Activated T-cell treated with anti-CD3 and anti-CD28 coated beads, Interleukin-2, amount 50 U/mL, for 4 hours (primary cell): Measurements from ENCODE around the gene AGAP6. TPM values are rescaled to one million over a fixed set of nuclear protein-coding genes. Genes with fewer than 3 reads are reported as not detected.
"Not testable (repeated sequence)": the region's sequence is repeated elsewhere in the genome, so short reads cannot be mapped to it uniquely, and the experiment has no call there.

Source experiments
- ATAC-seq, 2 donors: fragments of 200-7000 bp; cut with Tn5 transposase; one replicate each; pipeline ENCODE4 v1.10.0; 2021
- DNase-seq: peaks from one replicate; pipeline ENCODE4 v3.0.0-alpha.2; 2020
- H3K27me3 Mint-ChIP-seq: one replicate; pipeline ENCODE4 v1.8.0; 2021; ENCODE audit warnings: low read depth, mixed read lengths
- H3K36me3 Mint-ChIP-seq: one replicate; pipeline ENCODE4 v1.8.0; 2022; ENCODE audit warnings: mixed read lengths; ENCODE audit not compliant: insufficient read depth
- H3K4me1 Mint-ChIP-seq: one replicate; pipeline ENCODE4 v1.8.0; 2021; ENCODE audit warnings: low read depth, mixed read lengths
- H3K4me3 Mint-ChIP-seq: one replicate; pipeline ENCODE4 v1.8.0; 2021; ENCODE audit warnings: mild to moderate bottlenecking, moderate library complexity, mixed read lengths
- H3K9me3 Mint-ChIP-seq: one replicate; pipeline ENCODE4 v1.8.0; 2021; ENCODE audit warnings: mixed read lengths
- total RNA-seq, 3 donors: library from RNA; stranded (reverse); gene quantifications; one replicate each; pipeline ENCODE4 v1.2.1, GENCODE V29; 2021

Gene AGAP6
- total RNA-seq, 3 donors from 2014 or later, result 16.5 to 19.9 (median 17.8) TPM

DNA sequence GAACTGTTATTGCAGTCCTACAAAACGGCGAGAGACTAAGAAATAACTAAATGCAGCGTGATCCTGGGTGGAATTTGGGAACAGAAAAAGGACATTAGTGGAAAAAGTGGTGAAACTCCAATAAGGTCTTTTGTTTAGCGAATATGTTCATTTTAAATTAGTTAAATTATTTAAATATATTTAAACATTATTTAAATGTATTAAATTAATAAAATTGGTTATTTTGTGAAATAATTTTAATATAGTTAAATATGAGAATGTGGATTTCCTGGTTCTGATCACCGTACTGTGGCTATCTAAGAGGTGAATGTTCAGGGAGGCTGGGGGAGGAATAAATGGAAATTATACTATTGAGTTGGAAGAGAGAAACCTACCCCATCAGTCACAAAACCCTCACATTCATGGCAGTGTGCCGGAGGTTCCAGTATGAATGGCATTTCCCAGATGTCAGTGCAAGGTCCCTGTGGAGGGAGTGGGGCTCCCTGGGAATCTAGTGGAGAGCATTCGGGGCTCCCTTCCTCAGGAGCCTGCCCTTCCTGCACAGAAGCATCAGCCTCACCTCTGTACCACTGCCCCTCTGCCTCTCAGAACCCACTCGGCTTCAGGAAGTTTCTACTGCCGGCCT is 27.5 kb downstream of the AGAP6 start:
- H3K4me3 Mint-ChIP-seq, DNase-seq, H3K36me3 Mint-ChIP-seq, H3K9me3 Mint-ChIP-seq, H3K4me1 Mint-ChIP-seq, ATAC-seq, H3K27me3 Mint-ChIP-seq: not testable (repeated sequence)

DNA sequence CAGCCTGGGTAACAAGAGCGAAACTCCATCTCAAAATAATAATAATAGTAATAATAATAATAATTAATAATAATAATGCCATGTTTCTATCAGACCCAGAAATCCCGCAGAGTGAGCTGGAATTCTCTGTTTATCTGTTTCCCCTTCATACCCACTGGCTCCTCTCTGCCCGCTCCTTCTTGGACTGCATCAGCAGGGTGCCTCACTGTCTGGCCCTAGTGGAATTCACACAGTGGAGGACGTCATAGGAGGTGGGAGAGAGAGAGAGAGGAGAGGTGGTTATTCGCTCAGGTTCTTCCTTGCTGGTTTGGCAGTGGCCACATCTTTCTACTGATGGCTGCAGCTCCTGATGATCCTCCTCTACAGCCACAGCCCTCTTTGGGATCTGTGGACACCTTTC is 28.7 kb downstream of the AGAP6 start:
- not testable (repeated sequence) for H3K4me1 Mint-ChIP-seq, H3K9me3 Mint-ChIP-seq, ATAC-seq, DNase-seq, H3K36me3 Mint-ChIP-seq, H3K27me3 Mint-ChIP-seq, H3K4me3 Mint-ChIP-seq

DNA sequence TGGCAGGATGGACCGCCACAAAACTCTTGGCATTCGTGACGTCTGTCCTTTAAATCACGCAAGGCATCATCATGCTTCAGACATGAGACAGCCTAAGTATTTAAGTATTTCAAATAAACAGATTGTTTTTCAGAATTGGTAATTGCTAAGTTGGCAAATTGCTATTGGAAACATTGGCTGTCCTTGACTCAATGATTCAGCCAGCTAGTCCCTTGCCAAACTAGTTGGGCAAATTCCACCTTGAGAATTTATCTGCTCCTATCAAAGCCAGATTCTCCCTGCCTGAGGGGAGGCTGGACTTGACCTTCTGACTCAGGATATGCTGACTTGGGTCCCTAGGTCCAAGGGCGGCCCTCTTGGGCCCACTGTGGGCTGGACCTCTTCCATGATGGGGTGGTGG is 29.4 kb downstream of the AGAP6 start:
- DNase-seq, H3K27me3 Mint-ChIP-seq, H3K4me3 Mint-ChIP-seq, H3K36me3 Mint-ChIP-seq, ATAC-seq, H3K4me1 Mint-ChIP-seq, H3K9me3 Mint-ChIP-seq: not testable (repeated sequence)

DNA sequence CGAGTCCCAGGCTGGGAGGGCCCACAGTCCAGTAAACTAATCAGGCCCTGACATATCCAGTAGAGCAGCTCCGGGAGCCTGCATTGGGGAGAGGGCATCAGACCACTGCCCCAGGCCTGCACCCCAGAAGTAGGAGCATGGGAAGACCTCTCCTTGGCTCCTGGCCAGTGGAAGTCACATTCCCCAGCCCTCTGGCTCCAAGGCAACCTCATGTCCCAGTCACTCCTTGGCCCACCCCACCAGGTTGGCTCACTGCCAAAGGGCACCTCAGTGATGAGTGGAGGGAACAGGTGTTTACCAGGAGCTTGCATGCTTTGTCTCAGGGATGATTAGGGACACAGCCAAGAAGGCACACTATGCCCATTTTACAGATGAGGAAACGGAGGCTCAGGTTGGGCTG is 31.1 kb downstream of the AGAP6 start:
- not testable (repeated sequence) for DNase-seq, ATAC-seq, H3K27me3 Mint-ChIP-seq, H3K36me3 Mint-ChIP-seq, H3K9me3 Mint-ChIP-seq, H3K4me3 Mint-ChIP-seq, H3K4me1 Mint-ChIP-seq

DNA sequence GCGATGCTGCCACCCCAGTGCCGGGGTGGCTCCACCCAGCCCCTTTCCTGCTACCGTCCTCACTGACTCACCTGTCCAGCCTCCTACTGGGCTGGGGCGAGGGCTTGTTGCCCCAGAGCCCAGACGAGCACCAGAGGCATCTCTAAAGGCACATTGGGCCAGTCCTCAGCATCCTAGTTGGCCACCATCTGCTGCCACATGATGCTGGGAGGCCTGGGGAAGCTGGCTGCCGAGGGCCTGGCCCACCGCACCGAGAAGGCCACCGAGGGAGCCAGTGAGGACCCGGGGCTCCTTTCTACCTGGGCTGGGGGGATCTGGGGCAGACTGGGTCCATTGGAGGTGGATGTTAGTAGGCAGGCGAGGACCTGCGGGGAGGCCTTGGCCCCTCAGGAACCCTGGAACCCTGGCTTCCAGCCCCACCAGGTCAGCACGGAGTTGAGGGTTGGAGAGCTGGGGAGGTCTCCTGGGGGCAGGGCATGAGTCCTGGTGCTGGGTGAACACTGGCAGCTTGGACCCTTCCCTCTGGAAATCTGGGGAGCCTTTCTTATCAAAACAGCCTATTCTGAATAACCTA is 32.3 kb downstream of the AGAP6 start:
- H3K4me1 Mint-ChIP-seq, H3K36me3 Mint-ChIP-seq, H3K27me3 Mint-ChIP-seq, H3K4me3 Mint-ChIP-seq, ATAC-seq, H3K9me3 Mint-ChIP-seq, DNase-seq: not testable (repeated sequence)

DNA sequence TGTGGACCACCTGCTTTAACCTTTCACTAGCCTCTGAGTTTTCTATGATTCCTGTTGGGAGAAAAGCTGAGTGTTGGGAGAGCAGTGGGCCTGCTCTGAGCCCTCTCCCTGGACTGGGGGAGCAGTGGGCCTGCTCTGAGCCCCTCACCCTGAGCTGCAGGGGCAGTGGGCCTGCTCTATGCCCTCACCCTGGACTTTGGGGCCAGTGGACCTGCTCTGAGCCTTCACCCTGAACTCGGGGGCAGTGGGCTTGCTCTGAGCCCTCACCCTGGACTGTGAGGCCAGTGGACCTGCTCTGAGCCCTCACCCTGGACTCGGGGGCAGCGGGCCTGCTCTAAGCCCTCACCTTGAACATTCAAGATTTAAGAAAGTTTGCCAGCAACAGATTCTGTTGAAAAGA is 33.4 kb downstream of the AGAP6 start:
- Mint-ChIP-seq H3K36me3 (no peaks in the 10 kb centered on the region), H3K27me3 (peaks cover 16% of the 10 kb centered on the region), H3K4me3 (no peak overlapping the region), H3K4me1 (no peaks in the 10 kb centered on the region), H3K9me3 (no peaks in the 10 kb centered on the region)
- ATAC-seq (peak in 1 of 2 donors; percentile 10), DNase-seq (no peak)

DNA sequence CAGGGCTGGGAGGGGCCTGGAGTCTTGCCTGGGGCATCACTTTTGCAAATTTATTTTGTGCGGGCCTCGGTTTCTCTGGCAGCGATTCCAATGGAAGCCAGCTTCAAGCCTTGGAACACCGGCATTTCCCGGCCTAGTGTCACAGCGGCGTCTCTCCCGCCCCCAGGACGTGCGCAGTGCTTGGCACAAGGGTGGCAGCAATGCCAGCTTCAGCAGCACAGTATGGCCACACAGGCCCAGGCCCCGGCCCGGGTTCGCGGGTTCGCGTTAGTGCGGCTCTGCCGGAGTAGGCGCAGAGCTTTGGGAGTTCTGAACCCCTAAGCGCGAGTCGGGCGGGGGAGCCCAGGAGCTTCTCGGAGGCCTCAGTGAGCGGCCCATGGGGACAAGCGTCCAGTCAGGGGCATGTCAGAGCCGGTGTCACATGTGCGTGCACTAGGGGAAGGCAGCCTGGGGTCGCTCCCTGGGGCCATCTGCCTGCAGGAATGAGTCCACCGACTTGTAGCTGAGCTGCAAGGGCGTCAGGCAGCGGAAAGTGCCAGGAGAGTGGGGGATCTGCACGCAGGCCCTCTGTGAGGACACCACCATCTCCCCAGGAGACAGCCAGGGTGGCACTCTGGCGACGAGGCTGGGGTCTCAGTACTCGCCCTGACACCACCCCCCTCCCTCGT is 36.6 kb downstream of the AGAP6 start:
- H3K36me3 Mint-ChIP-seq, ATAC-seq, DNase-seq, H3K4me1 Mint-ChIP-seq, H3K9me3 Mint-ChIP-seq, H3K4me3 Mint-ChIP-seq: not testable (repeated sequence)
- peaks cover 27% of the 10 kb centered on the region for H3K27me3 Mint-ChIP-seq

DNA sequence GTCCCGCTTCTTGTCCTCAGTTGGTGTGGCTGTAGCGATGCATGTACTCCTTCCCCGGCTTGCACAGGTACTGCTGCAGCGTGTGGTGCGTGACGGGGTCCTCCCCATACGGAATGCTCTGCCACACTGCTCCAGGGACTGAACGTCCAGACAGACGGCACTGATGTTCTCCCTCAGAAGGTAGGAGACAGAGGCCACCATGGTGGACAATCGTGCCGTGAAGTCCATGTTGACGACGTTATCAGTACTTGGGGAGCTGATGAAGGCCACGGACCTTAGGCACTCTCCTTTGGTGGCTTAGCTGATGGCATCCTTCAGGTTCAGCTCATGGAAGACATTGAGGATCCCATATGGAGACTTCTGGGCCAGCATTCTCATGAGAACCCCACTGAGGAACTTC is 37.4 kb downstream of the AGAP6 start:
- Mint-ChIP-seq H3K4me1 (no peaks in the 10 kb centered on the region), H3K4me3 (no peak overlapping the region), H3K27me3 (peaks cover 29% of the 10 kb centered on the region), H3K36me3 (no peaks in the 10 kb centered on the region), H3K9me3 (no peaks in the 10 kb centered on the region)
- DNase-seq (no peak), ATAC-seq (no peak)

DNA sequence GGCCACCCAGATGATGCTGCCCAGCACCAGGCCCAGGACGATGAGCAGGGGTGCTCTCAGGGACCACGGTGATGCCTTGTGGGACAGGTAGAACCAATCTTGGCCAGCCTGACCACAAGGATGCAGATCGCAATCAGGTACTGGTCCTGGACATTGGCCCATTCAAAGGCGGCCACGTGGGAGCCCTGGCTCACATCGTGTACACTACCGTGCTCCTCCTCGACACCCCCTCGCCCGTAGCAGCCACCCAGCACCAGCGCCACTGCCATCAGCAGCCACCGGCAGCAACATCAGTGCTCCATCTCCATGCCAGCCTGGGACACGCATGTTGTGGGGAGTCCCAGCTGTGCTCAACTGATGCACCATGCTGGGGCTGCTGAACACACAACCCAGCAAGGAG is 39.0 kb downstream of the AGAP6 start:
- ATAC-seq (no peak), DNase-seq (no peak)
- H3K36me3 Mint-ChIP-seq, result no peaks in the 10 kb centered on the region
- no peaks in the 10 kb centered on the region for H3K9me3 Mint-ChIP-seq
- H3K27me3 Mint-ChIP-seq, result peaks cover 29% of the 10 kb centered on the region
- no peak overlapping the region for H3K4me3 Mint-ChIP-seq
- H3K4me1 Mint-ChIP-seq, result no peaks in the 10 kb centered on the region

DNA sequence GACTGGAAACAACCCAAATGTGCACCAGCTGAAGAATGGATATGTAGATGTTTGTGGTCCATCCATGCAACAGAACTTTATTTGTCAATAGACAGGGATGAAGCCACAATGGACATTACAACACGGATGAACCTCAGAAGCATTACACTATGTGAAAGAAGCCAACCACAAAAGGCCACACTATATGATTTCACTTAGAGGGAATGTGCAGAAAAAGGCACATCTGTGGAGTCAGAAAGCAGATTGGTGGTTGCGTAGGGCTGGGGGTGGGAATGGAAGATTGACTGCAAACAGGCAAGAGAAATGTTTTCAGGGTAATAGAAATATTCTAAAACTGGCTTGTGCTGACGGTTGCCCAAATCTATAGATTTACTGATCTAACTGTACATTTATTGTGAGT is 45.3 kb downstream of the AGAP6 start:
- Mint-ChIP-seq H3K4me1 (no peaks in the 10 kb centered on the region), H3K4me3 (no peak overlapping the region), H3K9me3 (no peaks in the 10 kb centered on the region), H3K36me3 (no peaks in the 10 kb centered on the region), H3K27me3 (peaks cover 4% of the 10 kb centered on the region)
- DNase-seq, result no peak
- no peak for ATAC-seq

DNA sequence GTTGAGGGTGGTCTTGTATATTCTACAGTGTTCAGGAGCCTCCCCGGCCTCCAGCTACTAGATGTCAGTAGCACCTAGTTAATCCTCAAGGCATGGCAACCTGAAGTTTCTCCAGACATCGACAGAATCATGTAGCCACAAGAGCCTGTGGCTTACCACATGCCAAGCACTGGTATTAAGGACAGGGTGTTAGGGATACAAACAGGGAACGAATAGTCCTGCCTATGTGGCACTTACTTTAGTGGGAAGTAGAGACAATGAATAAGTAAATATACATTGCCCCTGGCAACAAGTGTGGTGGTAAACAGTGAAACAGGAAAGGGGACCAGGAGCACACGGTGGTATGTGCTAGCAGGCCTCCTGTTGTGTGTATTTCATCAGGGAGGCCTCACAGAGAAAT is 47.1 kb downstream of the AGAP6 start:
- not testable (repeated sequence) for H3K4me3 Mint-ChIP-seq, H3K9me3 Mint-ChIP-seq, H3K36me3 Mint-ChIP-seq, ATAC-seq, DNase-seq, H3K4me1 Mint-ChIP-seq, H3K27me3 Mint-ChIP-seq

DNA sequence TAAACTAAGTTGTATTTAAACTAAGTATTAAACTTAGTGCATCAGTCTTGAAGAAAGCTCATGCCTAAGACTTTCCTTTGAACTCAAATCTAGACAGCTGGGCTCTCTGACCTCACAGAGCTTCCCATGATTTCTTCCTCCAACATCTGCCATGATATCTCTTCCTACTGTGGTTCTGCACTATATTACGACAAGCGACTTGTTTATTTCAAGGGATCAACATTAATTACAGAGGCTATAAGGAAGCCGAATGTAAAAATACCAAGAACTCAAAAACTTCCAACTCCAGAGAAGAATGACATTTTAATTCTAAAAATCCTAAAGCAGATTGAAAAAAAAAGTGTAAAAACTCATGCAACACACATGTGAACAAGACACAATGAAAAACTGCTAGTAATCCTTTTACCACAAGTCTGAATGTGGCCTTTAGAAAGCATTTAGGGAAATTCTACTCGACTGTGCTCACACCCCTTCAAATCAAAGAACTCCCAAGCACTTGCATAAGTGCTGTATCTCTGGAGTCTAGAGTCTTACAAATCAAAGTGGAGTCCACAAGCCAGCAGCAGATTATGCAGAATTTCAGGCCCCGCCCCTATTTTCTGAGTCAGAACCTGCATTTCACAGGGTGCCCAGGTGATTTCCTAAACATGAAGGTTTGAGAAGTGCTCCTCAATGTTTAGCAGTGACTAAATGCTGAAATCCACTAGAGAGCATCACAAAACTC is 56.9 kb downstream of the AGAP6 start:
- no peaks in the 10 kb centered on the region for H3K27me3 Mint-ChIP-seq
- H3K9me3 Mint-ChIP-seq, result no peaks in the 10 kb centered on the region
- H3K4me3 Mint-ChIP-seq, result no peak overlapping the region
- H3K4me1 Mint-ChIP-seq, result no peaks in the 10 kb centered on the region
- no peak for ATAC-seq
- peaks cover 6% of the 10 kb centered on the region for H3K36me3 Mint-ChIP-seq
- no peak for DNase-seq

DNA sequence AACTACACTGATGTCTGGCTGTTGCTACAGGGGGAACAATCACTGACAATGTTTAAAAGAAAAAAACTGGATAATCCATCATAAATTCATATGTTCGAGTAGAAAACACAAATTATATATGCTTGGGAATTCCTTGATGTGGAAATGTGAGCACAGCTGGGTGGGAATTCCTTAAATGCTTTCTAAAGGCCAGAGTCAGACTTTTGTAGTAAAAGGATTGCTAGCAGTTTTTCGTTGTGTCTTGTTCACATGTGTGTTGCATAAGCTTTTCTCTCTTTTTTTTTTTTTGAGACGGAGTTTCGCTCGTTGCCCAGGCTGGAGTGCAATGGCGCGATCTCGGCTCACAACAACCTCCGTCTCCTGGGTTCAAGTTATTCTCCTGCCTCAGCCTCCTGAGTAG is 58.3 kb downstream of the AGAP6 start:
- not testable (repeated sequence) for H3K9me3 Mint-ChIP-seq, ATAC-seq, H3K4me1 Mint-ChIP-seq, H3K4me3 Mint-ChIP-seq, DNase-seq, H3K36me3 Mint-ChIP-seq, H3K27me3 Mint-ChIP-seq

DNA sequence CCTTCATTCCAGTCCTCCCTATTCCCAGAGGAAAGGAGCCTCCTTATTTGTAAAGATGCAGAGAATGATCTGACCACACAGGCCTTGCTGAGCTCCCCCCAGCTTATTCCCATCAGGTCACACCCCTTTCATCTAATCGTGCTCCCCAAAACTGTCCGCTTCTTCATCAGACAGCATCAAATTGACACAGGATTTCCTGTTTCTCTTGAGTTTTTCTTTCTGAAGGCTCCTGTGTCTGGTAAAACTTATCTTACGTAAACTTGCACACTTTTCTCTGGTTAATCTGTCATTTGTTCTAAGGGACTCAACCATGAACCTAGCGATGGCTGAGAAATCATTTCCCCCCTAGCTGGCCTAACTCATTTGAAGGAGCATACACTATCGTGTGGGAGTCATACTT is 59.4 kb downstream of the AGAP6 start:
- H3K27me3 Mint-ChIP-seq, H3K9me3 Mint-ChIP-seq, H3K4me1 Mint-ChIP-seq, ATAC-seq, H3K36me3 Mint-ChIP-seq, H3K4me3 Mint-ChIP-seq, DNase-seq: not testable (repeated sequence)
